ENCODE results near the gene LCE2B.

GRCh38 chr1:152707860-152708259 is 21.9 kb downstream of the LCE2B start, which contains the start of gene LCE4A:
- TF ChIP-seq, protein P1, sequence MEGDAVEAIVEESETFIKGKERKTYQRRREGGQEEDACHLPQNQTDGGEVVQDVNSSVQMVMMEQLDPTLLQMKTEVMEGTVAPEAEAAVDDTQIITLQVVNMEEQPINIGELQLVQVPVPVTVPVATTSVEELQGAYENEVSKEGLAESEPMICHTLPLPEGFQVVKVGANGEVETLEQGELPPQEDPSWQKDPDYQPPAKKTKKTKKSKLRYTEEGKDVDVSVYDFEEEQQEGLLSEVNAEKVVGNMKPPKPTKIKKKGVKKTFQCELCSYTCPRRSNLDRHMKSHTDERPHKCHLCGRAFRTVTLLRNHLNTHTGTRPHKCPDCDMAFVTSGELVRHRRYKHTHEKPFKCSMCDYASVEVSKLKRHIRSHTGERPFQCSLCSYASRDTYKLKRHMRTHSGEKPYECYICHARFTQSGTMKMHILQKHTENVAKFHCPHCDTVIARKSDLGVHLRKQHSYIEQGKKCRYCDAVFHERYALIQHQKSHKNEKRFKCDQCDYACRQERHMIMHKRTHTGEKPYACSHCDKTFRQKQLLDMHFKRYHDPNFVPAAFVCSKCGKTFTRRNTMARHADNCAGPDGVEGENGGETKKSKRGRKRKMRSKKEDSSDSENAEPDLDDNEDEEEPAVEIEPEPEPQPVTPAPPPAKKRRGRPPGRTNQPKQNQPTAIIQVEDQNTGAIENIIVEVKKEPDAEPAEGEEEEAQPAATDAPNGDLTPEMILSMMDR (conservative IDR thresholded peaks at IDR 0.05; ENCODE audit: low read length): no peak
- no peak for TF ChIP-seq EZH2phosphoT487 (IDR thresholded peaks at IDR 0.05; ENCODE audit: borderline replicate concordance, low read depth, low read length)
